HTERT RPE-1 (cell line): ENCODE data around the gene ALDH1L1.

Experiments
- in situ Hi-C: fragments of 300-500 bp; cut with MboI; formaldehyde crosslinking; loops from 4 replicates; pipeline ENCODE4 v1.14.3; 2020; ENCODE audit warnings: low sequenced_read_pairs

ALDH1L1 gene

DNA sequence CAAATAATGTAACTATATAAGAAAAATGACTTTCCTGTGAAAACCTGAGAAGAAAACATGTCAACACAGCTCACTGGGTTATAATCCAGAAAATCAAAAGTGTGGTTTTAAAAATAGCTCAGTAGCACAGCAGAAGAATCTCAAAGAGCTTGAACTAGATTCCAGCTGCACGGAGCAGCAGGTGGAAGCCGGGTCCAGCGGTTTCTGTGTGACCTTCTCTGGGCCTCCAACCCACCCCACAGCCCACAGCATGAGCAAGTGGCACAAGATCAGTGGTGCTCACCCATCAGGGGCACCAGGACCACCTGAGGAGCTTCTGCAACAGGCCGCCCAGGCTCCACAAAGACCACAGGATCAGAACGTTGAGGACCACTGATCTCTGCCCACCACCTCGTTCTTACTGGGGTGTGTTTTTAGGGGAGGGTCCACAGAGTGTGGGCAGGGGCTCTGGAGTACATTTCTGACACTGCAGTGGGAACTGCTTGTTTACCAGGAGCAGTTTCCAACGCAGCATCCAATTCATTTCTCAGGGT, 119.7 kb downstream of the ALDH1L1 start:
- in situ Hi-C loops: no loop called here

GRCh38 chr3:126058666-126059065, 121.7 kb downstream of the ALDH1L1 start:
- in situ Hi-C loops: no loop called here

GRCh38 chr3:126057936-126058335, 122.5 kb downstream of the ALDH1L1 start:
- in situ Hi-C loops: no loop called here

DNA sequence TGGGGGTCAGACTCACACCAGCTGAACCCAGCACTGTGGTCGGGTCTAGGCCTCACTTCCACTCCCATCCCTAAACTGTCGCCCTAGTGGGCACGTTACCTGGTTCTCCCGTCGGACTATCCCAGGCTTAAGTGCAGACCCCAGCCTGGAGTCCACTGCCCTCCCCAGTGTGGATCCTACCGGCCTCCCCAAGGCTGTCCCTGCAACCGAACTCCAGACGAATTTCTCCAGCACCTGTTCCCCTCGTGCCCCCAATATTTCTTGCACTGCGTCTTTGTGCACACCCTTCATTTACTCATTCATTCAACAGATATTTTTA, 122.9 kb downstream of the ALDH1L1 start:
- in situ Hi-C loops: no loop called here

- in situ Hi-C loops: no loop called here
Observed at GRCh38 chr3:126056681-126057500, 123.5 kb downstream of the ALDH1L1 start.

- in situ Hi-C loops: no loop called here
Observed at GRCh38 chr3:126056088-126056487, 124.3 kb downstream of the ALDH1L1 start.

DNA sequence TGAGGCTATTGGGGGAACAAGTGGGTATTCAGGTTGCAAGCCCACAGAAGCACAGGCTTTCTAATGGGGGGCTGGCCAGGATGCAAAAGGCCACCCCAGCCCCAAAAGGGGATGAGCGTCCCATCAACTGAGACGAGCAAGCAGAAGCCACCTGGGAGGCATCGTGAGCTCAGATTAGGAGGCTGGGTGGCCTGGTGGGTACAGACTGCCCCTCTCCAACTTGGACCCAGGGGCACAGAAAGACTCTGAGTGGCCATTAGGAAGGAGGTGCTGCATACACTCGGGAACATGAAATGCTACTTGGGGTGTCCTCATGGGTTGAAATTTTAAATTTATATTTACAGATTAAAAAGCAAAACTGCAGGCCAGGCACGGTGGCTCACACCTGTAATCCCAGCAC, 125.5 kb downstream of the ALDH1L1 start:
- in situ Hi-C loops: no loop called here

DNA sequence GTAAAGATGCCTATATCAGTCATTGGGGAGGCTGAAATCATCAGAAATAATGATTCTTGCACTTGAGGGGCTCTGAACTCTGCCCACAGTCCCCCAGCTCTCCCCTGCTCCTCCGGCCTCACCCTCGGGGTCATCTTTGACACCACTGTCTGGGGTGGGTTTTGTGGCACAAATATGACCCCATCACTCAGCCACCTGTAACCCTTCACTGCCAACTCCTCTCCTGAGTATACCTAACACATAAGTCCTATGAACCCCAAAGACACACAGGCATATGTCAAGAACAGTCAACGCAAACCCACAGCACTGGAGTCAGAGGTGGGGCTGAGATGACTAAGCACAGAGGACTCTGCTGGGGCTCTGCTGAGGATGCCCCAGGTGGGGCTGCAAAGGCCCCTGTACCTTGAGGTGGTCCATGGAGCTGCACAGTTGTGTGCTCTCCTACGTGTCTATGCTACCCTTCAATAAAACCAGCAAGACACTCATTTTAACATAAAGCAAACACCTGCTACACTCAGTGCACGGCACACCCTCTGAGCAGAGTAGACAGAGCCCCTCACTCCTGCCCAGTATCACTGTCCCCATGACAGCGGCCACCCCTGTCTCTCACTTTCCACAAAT, 126.3 kb downstream of the ALDH1L1 start:
- in situ Hi-C loops: no loop called here
